GM19397 (cell line): ENCODE data around the gene EVC2.
A peak's percentile ranks its signal among the peaks of the same experiment; 100 is the strongest.

Source experiments
- ATAC-seq: cut with Tn5 transposase; IDR thresholded peaks from one replicate; pipeline ENCODE4 v1.9.1; 2021; ENCODE audit warnings: mild to moderate bottlenecking, moderate library complexity; ENCODE audit not compliant: unreplicated experiment

EVC2 gene

GRCh38 chr4:5712517-5712916, 4.2 kb upstream of the EVC2 start:
- ATAC-seq = no peak

GRCh38 chr4:5711479-5712184, 3.3 kb upstream of the EVC2 start:
- ATAC-seq = no peak

- peak; percentile 50 for ATAC-seq
These were observed 2.7 kb upstream of the EVC2 start, which contains the start of gene EVC for GRCh38 chr4:5710961-5711478. TSS of gene EVC (plus strand) at chr4:5711201. CDS start at chr4:5711381, 180 bp downstream.

- no peak for ATAC-seq
These were observed 2.0 kb upstream of the EVC2 start for GRCh38 chr4:5710065-5710960.

- no peak for ATAC-seq
These were observed 832 bp upstream of the EVC2 start for GRCh38 chr4:5709207-5709575.

- ATAC-seq = no peak
These were observed 446 bp downstream of the EVC2 start for GRCh38 chr4:5707778-5708448.

GRCh38 chr4:5707366-5707765, 993 bp downstream of the EVC2 start:
- ATAC-seq = no peak

GRCh38 chr4:5706486-5707290, 1.7 kb downstream of the EVC2 start:
- ATAC-seq = no peak

GRCh38 chr4:5705647-5706320, 2.6 kb downstream of the EVC2 start:
- ATAC-seq = no peak

GRCh38 chr4:5704276-5704675, 4.1 kb downstream of the EVC2 start:
- no peak for ATAC-seq

GRCh38 chr4:5703831-5704230, 4.5 kb downstream of the EVC2 start:
- no peak for ATAC-seq

- no peak for ATAC-seq
These were observed 6.4 kb downstream of the EVC2 start for GRCh38 chr4:5701971-5702370.

- ATAC-seq = no peak
These were observed 7.9 kb downstream of the EVC2 start for GRCh38 chr4:5700459-5700858.

GRCh38 chr4:5696341-5696740, 12.0 kb downstream of the EVC2 start:
- ATAC-seq = no peak

GRCh38 chr4:5693871-5694270, 14.5 kb downstream of the EVC2 start:
- no peak for ATAC-seq

GRCh38 chr4:5691491-5692132, 16.7 kb downstream of the EVC2 start:
- no peak for ATAC-seq

GRCh38 chr4:5689065-5689464, 19.3 kb downstream of the EVC2 start:
- no peak for ATAC-seq

GRCh38 chr4:5686338-5686737, 22.0 kb downstream of the EVC2 start:
- ATAC-seq = no peak

- ATAC-seq = no peak
These were observed 23.1 kb downstream of the EVC2 start for GRCh38 chr4:5685296-5685695.

GRCh38 chr4:5683566-5683965, 24.8 kb downstream of the EVC2 start:
- ATAC-seq = no peak
